Suprapubic skin (tissue), 4 donors: Measurements from ENCODE around the gene LPP. TPM values are rescaled to one million over a fixed set of nuclear protein-coding genes. Genes with fewer than 3 reads are reported as not detected.

Experiments used
- DNase-seq, 2 donors: peaks; one replicate each; pipeline ENCODE4 v3.0.0-alpha.2; 2019; ENCODE audit warnings: low spot score in 2 of 2
- H3K27ac ChIP-seq: fragments of 200-600 bp; sonication (generic); one replicate; pipeline ENCODE4 v1.5.1; 2019
- H3K27me3 ChIP-seq: fragments of 200-600 bp; sonication (generic); one replicate; pipeline ENCODE4 v1.5.1; 2019
- H3K36me3 ChIP-seq: fragments of 200-600 bp; sonication (generic); one replicate; pipeline ENCODE4 v1.5.1; 2019
- H3K4me1 ChIP-seq: fragments of 200-600 bp; sonication (generic); one replicate; pipeline ENCODE4 v1.5.1; 2019
- H3K4me3 ChIP-seq: fragments of 200-600 bp; sonication (generic); one replicate; pipeline ENCODE4 v1.5.1; 2019; ENCODE audit warnings: mild to moderate bottlenecking
- H3K9me3 ChIP-seq: fragments of 200-600 bp; sonication (generic); one replicate; pipeline ENCODE4 v1.5.1; 2019
- CTCF ChIP-seq, 2 donors: fragments of 200-600 bp in 1 of 2; fragments of 450-650 bp in 1 of 2; sonication (generic) in 1 of 2; IDR thresholded peaks; one replicate each; pipeline ENCODE4 v1.5.1; 2016 to 2019; ENCODE audit warnings: antibody characterized with exemption in 2 of 2, mild to moderate bottlenecking in 1 of 2, moderate library complexity in 1 of 2
- EP300 ChIP-seq: sonication (generic); formaldehyde crosslinking; IDR thresholded peaks from one replicate; pipeline ENCODE4 v1.6.1; 2017; ENCODE audit warnings: antibody characterized with exemption
- POLR2A ChIP-seq, 2 donors: fragments of 450-650 bp; IDR thresholded peaks; one replicate each; pipeline ENCODE4 v1.6.1; 2017; ENCODE audit warnings: antibody characterized with exemption in 2 of 2, mild to moderate bottlenecking in 2 of 2, moderate library complexity in 2 of 2
- POLR2AphosphoS5 ChIP-seq, 3 donors: sonication (generic); formaldehyde crosslinking; IDR thresholded peaks; one replicate each; pipeline ENCODE4 v1.6.1; 2017; ENCODE audit warnings: antibody characterized with exemption in 3 of 3
- WGBS: methylation state at CpG from one replicate; pipeline ENCODE4 v1.1.5; 2018; 5-methylcytosine and 5-hydroxymethylcytosine counted together
- total RNA-seq, 4 donors: library from RNA; depleted of rRNA; stranded (reverse); fragments of >200 nt; gene quantifications; one replicate each; pipeline ENCODE4 v1.1.0, GENCODE V29; 2016

Gene LPP
- total RNA-seq, 4 donors from 2014 or later = 56.8 to 127 (median 84.2) TPM

- H3K36me3 ChIP-seq = no peaks in the 10 kb centered on the region
- whole genome bisulfite sequencing = 91% methylated on average over 2 of the region's 2 CpGs
Observed at GRCh38 chr3:188890572-188891270, 736.8 kb downstream of the LPP start.

DNA sequence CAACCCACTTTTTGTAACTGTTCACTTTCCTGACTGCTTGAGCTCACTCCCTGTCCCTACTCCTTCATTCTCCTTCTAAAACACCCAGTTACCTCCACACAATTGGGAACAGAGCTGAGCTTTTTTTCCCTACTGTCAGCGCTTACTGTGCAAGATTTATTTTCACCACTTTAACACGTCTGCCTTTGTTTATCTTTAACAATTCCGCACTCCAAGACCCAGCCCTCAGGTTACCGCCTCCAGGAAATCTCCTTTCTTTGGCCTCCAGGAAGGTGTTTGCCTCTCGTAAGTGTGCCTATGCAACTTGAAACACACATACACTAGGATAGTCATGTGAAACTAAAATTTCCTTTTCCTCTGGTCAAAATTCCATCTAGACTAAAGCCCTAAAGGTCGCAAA is 745.9 kb downstream of the LPP start:
- WGBS = 71% methylated on average over 6 of the region's 6 CpGs
- TF ChIP-seq CTCF (IDR thresholded peaks at IDR 0.05) = no peak
- no peak for TF ChIP-seq POLR2A (IDR thresholded peaks at IDR 0.05)
- no peak for TF ChIP-seq EP300
- TF ChIP-seq POLR2AphosphoS5 (IDR thresholded peaks at IDR 0.05) = no peak
- Histone ChIP-seq H3K27ac (peak overlapping the region; percentile 67), H3K27me3 (no peaks in the 10 kb centered on the region), H3K4me1 (peaks cover 22% of the 10 kb centered on the region), H3K4me3 (no peak overlapping the region), H3K36me3 (no peaks in the 10 kb centered on the region), H3K9me3 (no peaks in the 10 kb centered on the region)
- DNase-seq = no peak

More at GRCh38 chr3:188890572-188891270, 736.8 kb downstream of the LPP start:
- TF ChIP-seq EP300 (no peak), POLR2AphosphoS5 (IDR thresholded peaks at IDR 0.05) (no peak), CTCF (IDR thresholded peaks at IDR 0.05) (no peak), POLR2A (IDR thresholded peaks at IDR 0.05) (no peak)
- Histone ChIP-seq H3K4me1 (peaks cover 4% of the 10 kb centered on the region), H3K27ac (no peak overlapping the region), H3K27me3 (no peaks in the 10 kb centered on the region), H3K9me3 (no peaks in the 10 kb centered on the region), H3K4me3 (no peak overlapping the region)
- DNase-seq = no peak

GRCh38 chr3:188900421-188900951 is 746.5 kb downstream of the LPP start:
- Histone ChIP-seq H3K4me3 (no peak overlapping the region), H3K27me3 (no peaks in the 10 kb centered on the region), H3K4me1 (peaks cover 22% of the 10 kb centered on the region), H3K9me3 (no peaks in the 10 kb centered on the region), H3K27ac (peak overlapping the region; percentile 77), H3K36me3 (no peaks in the 10 kb centered on the region)
- DNase-seq = no peak
- WGBS = 30% methylated on average over 2 of the region's 2 CpGs
- no peak for TF ChIP-seq EP300
- peak in 1 of 3 donors; percentile 10 for TF ChIP-seq POLR2AphosphoS5 (IDR thresholded peaks at IDR 0.05)

DNA sequence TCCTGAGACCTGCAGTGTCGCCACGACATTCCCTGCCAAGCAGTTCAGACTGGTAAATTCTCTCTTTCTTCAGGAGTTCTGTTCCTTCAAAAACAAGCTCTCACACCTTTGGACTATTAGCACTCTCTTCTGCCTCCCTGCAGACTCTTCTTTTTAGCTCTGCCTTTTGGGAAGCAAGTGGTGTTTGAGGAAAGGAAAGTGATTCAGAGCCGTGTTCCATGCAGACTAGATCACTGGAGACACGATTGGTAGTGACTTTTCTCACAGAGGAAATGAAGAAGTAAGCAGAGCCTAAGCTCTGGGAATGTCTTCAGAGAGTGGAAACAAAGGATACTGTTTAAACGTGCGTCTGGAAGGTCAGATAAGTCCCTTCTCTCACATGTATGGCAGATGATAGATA is 747.2 kb downstream of the LPP start:
- DNase-seq = no peak
- WGBS = 36% methylated on average over 6 of the region's 6 CpGs
- Histone ChIP-seq H3K36me3 (no peaks in the 10 kb centered on the region), H3K4me3 (no peak overlapping the region), H3K27ac (peak overlapping the region; percentile 77), H3K4me1 (peaks cover 28% of the 10 kb centered on the region), H3K9me3 (no peaks in the 10 kb centered on the region), H3K27me3 (no peaks in the 10 kb centered on the region)
- TF ChIP-seq POLR2A (IDR thresholded peaks at IDR 0.05) (no peak), EP300 (no peak), CTCF (IDR thresholded peaks at IDR 0.05) (no peak), POLR2AphosphoS5 (IDR thresholded peaks at IDR 0.05) (no peak)

DNA sequence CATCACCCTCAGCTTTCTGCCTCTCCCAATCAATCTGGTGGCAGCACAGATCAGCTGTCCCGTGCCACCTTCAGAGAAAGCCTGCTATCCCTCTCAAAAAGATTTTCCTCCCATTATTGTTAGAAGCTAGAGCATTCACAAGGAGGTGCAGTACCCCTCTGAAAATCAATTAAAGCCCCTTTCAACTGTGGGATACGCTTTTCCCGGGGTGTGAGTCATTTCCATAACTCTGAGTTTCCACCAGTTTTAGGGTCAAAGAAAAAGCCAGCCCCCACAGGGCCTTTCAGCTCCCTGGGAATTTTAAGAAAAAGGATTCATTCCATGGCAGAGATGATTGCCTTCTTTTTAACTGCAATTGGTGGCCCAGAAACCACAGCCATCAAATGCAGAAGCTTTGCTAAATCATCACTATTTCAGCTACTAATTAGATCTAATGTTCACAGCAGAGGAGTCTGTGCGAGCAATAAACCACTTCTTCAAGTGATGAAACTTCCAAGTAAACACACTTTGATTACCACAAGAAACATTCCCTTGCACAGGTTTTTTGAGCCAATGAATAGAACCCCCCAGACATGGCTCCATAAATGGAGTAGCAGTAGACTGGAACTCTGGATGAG is 747.8 kb downstream of the LPP start:
- H3K9me3 ChIP-seq = no peaks in the 10 kb centered on the region
- no peaks in the 10 kb centered on the region for H3K36me3 ChIP-seq
- no peaks in the 10 kb centered on the region for H3K27me3 ChIP-seq
- H3K4me1 ChIP-seq = peaks cover 30% of the 10 kb centered on the region
- TF ChIP-seq EP300 = no peak
- TF ChIP-seq CTCF (IDR thresholded peaks at IDR 0.05) = no peak
- TF ChIP-seq POLR2A (IDR thresholded peaks at IDR 0.05) = no peak
- no peak for TF ChIP-seq POLR2AphosphoS5 (IDR thresholded peaks at IDR 0.05)
- peak overlapping the region; percentile 77 for H3K27ac ChIP-seq
- 90% methylated on average over 4 of the region's 4 CpGs for WGBS
- DNase-seq = no peak
- no peak overlapping the region for H3K4me3 ChIP-seq
